HFF-Myc (cell line): ENCODE results near the gene RFX5.

Source experiments
- DNase-seq: peaks from one replicate; pipeline ENCODE4 v3.0.0-alpha.2; 2011; ENCODE audit warnings: low read depth; ENCODE audit errors: extremely low read depth
- H3K4me3 ChIP-seq: replicated peaks from 2 replicates; pipeline ENCODE4 v1.5.1; 2011; ENCODE audit warnings: low read depth, mild to moderate bottlenecking, control low read depth, low read length
- CTCF ChIP-seq: IDR thresholded peaks from 2 replicates; pipeline ENCODE4 v1.5.1; 2012; ENCODE audit warnings: mild to moderate bottlenecking, low read depth, low read length, control low read depth; ENCODE audit errors: missing control alignments

RFX5 gene

GRCh38 chr1:151377150-151377884, 30.3 kb upstream of the RFX5 start:
- no peak overlapping the region for H3K4me3 ChIP-seq
- TF ChIP-seq CTCF, result no peak
- no peak for DNase-seq

GRCh38 chr1:151373196-151373595, 26.1 kb upstream of the RFX5 start:
- no peak for DNase-seq
- H3K4me3 ChIP-seq, result no peak overlapping the region
- no peak for TF ChIP-seq CTCF

GRCh38 chr1:151372058-151372934, 25.2 kb upstream of the RFX5 start, which contains the start of gene SELENBP1:
Gene SELENBP1, minus strand, starts transcription at chr1:151372705. Its CDS starts 64 bp downstream, at chr1:151372641.
- TF ChIP-seq CTCF, result no peak
- DNase-seq, result peak; percentile 26
- peak within 1 kb of the TSS; percentile 46 for H3K4me3 ChIP-seq

- DNase-seq, result no peak
- peak overlapping the region; percentile 46 for H3K4me3 ChIP-seq
- TF ChIP-seq CTCF, result no peak
These were observed 24.5 kb upstream of the RFX5 start for GRCh38 chr1:151371370-151372057.

GRCh38 chr1:151370211-151370911, 23.3 kb upstream of the RFX5 start:
- no peak overlapping the region for H3K4me3 ChIP-seq
- no peak for TF ChIP-seq CTCF
- no peak for DNase-seq

- DNase-seq, result no peak
- no peak for TF ChIP-seq CTCF
These were observed 22.6 kb upstream of the RFX5 start for GRCh38 chr1:151369621-151370048.

More at GRCh38 chr1:151369621-151370048, 22.6 kb upstream of the RFX5 start:
- no peak overlapping the region for H3K4me3 ChIP-seq
